ENCODE results near the gene CAP1.
A peak's percentile ranks its signal among the peaks of the same experiment; 100 is the strongest.

CAP1 gene

DNA sequence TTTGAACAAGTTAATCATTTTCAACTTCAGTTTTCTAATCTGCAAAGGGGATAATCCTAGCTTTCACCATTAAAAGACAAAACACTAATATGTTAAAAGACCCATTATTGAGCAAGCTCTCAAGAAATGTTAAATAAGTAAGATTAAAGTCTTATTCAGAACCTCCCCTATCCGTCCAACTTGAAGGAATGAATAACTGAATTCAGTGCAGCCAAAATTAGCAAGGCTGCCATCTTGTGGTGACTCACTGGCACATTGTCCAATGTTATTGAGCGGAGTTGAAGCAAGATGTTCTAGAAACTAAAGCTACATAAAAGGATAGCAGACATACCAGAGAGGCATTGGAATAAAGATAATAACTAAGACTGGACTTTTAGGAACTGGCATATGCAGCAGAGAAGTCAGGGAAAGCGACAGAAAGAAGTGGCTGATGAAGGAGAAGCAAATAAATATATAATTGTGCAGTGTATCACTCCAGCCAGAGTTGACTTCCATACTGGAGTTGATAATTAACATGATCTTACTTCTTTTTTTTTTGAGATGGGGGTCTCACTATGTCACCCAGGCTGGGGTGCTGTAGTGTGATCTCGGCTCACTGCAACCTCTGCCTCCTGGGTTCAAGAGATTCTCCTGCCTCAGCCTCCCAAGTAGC lies 8.2 kb upstream of the CAP1 start:
- TF ChIP-seq CREB1 (IDR thresholded peaks at IDR 0.05; ENCODE audit: low read depth) (no peak), TAF1 (IDR thresholded peaks at IDR 0.05; ENCODE audit: low read depth) (no peak), CEBPB (IDR thresholded peaks at IDR 0.05) (no peak), ZBTB7A (IDR thresholded peaks at IDR 0.05; ENCODE audit: low read depth) (no peak), TEAD4 (IDR thresholded peaks at IDR 0.05) (no peak), RAD21 (IDR thresholded peaks at IDR 0.05; ENCODE audit: low read depth) (peak; percentile 80)

DNA sequence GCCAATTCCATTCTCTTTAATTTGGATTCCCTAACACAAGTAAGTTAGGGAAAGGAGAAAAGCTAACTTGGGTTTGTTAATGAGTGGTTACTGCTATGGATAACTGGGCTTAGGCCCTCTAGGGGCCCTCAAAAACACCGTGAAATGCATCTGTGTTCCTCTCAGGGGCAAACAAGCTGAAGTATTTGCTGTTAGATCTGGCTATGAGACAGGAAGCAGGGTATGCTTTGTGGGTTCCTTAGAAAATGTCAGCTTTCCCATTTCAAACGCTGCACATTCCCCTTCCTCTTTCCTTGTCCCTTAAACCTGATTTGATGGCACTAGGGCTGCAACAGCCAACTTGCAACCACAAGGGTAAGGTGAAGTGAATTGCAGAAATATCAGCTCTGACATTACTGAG lies 5.7 kb upstream of the CAP1 start:
- TF ChIP-seq TAF1 (IDR thresholded peaks at IDR 0.05; ENCODE audit: low read depth), result no peak
- TF ChIP-seq FOXM1 (IDR thresholded peaks at IDR 0.05; ENCODE audit: borderline replicate concordance, low read depth), result no peak
- TF ChIP-seq YY1 (IDR thresholded peaks at IDR 0.05; ENCODE audit: low read depth), result no peak
- no peak for TF ChIP-seq EP300 (IDR thresholded peaks at IDR 0.05; ENCODE audit: borderline replicate concordance)
- no peak for TF ChIP-seq USF1 (IDR thresholded peaks at IDR 0.05)
- no peak for TF ChIP-seq CREB1 (IDR thresholded peaks at IDR 0.05; ENCODE audit: low read depth)
- TF ChIP-seq, protein P1, sequence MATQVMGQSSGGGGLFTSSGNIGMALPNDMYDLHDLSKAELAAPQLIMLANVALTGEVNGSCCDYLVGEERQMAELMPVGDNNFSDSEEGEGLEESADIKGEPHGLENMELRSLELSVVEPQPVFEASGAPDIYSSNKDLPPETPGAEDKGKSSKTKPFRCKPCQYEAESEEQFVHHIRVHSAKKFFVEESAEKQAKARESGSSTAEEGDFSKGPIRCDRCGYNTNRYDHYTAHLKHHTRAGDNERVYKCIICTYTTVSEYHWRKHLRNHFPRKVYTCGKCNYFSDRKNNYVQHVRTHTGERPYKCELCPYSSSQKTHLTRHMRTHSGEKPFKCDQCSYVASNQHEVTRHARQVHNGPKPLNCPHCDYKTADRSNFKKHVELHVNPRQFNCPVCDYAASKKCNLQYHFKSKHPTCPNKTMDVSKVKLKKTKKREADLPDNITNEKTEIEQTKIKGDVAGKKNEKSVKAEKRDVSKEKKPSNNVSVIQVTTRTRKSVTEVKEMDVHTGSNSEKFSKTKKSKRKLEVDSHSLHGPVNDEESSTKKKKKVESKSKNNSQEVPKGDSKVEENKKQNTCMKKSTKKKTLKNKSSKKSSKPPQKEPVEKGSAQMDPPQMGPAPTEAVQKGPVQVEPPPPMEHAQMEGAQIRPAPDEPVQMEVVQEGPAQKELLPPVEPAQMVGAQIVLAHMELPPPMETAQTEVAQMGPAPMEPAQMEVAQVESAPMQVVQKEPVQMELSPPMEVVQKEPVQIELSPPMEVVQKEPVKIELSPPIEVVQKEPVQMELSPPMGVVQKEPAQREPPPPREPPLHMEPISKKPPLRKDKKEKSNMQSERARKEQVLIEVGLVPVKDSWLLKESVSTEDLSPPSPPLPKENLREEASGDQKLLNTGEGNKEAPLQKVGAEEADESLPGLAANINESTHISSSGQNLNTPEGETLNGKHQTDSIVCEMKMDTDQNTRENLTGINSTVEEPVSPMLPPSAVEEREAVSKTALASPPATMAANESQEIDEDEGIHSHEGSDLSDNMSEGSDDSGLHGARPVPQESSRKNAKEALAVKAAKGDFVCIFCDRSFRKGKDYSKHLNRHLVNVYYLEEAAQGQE (IDR thresholded peaks at IDR 0.05; ENCODE audit: low read depth), result no peak
- no peak for TF ChIP-seq TEAD4 (IDR thresholded peaks at IDR 0.05)
- no peak for TF ChIP-seq TCF12 (IDR thresholded peaks at IDR 0.05; ENCODE audit: low read depth)
- no peak for TF ChIP-seq NFIC (IDR thresholded peaks at IDR 0.05)
- TF ChIP-seq ZBTB7A (IDR thresholded peaks at IDR 0.05; ENCODE audit: low read depth), result no peak
- no peak for TF ChIP-seq EGR1 (IDR thresholded peaks at IDR 0.05)
- no peak for TF ChIP-seq CEBPB (IDR thresholded peaks at IDR 0.05)
- TF ChIP-seq, protein P2, sequence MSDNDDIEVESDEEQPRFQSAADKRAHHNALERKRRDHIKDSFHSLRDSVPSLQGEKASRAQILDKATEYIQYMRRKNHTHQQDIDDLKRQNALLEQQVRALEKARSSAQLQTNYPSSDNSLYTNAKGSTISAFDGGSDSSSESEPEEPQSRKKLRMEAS (IDR thresholded peaks at IDR 0.05), result no peak
- no peak for TF ChIP-seq RAD21 (IDR thresholded peaks at IDR 0.05; ENCODE audit: low read depth)

GRCh38 chr1:40036574-40036973 lies 4.0 kb upstream of the CAP1 start:
- TF ChIP-seq FOXM1 (IDR thresholded peaks at IDR 0.05; ENCODE audit: borderline replicate concordance, low read depth) (no peak), USF1 (IDR thresholded peaks at IDR 0.05) (no peak), TEAD4 (IDR thresholded peaks at IDR 0.05) (no peak), EP300 (IDR thresholded peaks at IDR 0.05; ENCODE audit: borderline replicate concordance) (no peak), YY1 (IDR thresholded peaks at IDR 0.05; ENCODE audit: low read depth) (no peak), RAD21 (IDR thresholded peaks at IDR 0.05; ENCODE audit: low read depth) (no peak), CREB1 (IDR thresholded peaks at IDR 0.05; ENCODE audit: low read depth) (no peak), ZBTB7A (IDR thresholded peaks at IDR 0.05; ENCODE audit: low read depth) (no peak), EGR1 (IDR thresholded peaks at IDR 0.05) (no peak), CEBPB (IDR thresholded peaks at IDR 0.05) (no peak), NFIC (IDR thresholded peaks at IDR 0.05) (no peak), TAF1 (IDR thresholded peaks at IDR 0.05; ENCODE audit: low read depth) (no peak)
- TF ChIP-seq, protein P1 (IDR thresholded peaks at IDR 0.05; ENCODE audit: low read depth), result no peak
- TF ChIP-seq, protein P2 (IDR thresholded peaks at IDR 0.05), result no peak

DNA sequence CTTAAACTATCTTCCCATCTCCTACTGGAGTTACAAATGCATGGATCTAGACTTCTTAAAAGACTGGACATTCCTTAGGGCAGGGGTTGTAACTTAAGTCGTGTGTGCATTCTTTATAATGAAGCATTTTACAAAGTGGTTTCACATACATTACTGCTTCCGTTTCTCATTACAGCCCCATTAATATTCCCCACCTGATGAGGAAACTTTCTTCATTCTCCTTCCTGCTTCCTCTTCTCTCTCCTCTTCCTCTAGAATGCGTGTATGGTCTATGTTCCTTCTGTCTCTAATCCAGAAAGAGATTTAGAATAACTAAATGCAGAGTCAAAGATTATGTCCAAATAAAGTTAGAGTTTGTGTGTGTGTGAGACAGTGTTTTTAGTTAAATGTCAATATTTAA lies 1.8 kb upstream of the CAP1 start:
- no peak for TF ChIP-seq YY1 (IDR thresholded peaks at IDR 0.05; ENCODE audit: low read depth)
- TF ChIP-seq CREB1 (IDR thresholded peaks at IDR 0.05; ENCODE audit: low read depth), result no peak
- TF ChIP-seq NFIC (IDR thresholded peaks at IDR 0.05), result no peak
- TF ChIP-seq RAD21 (IDR thresholded peaks at IDR 0.05; ENCODE audit: low read depth), result no peak
- TF ChIP-seq, protein P1 (IDR thresholded peaks at IDR 0.05; ENCODE audit: low read depth), result no peak
- no peak for TF ChIP-seq USF1 (IDR thresholded peaks at IDR 0.05)
- TF ChIP-seq ZBTB7A (IDR thresholded peaks at IDR 0.05; ENCODE audit: low read depth), result no peak
- TF ChIP-seq EP300 (IDR thresholded peaks at IDR 0.05; ENCODE audit: borderline replicate concordance), result no peak
- TF ChIP-seq FOXM1 (IDR thresholded peaks at IDR 0.05; ENCODE audit: borderline replicate concordance, low read depth), result no peak
- no peak for TF ChIP-seq TEAD4 (IDR thresholded peaks at IDR 0.05)
- TF ChIP-seq, protein P2 (IDR thresholded peaks at IDR 0.05), result no peak
- no peak for TF ChIP-seq TCF12 (IDR thresholded peaks at IDR 0.05; ENCODE audit: low read depth)
- TF ChIP-seq CEBPB (IDR thresholded peaks at IDR 0.05), result no peak
- TF ChIP-seq EGR1 (IDR thresholded peaks at IDR 0.05), result no peak
- TF ChIP-seq TAF1 (IDR thresholded peaks at IDR 0.05; ENCODE audit: low read depth), result no peak

Data from Ishikawa (cell line).